Activated T-cell treated with anti-CD3 and anti-CD28 coated beads, Interleukin-2, amount 50 U/mL, for 72 hours (primary cell): Measurements from ENCODE around the gene CHMP2B. TPM values are rescaled to one million over a fixed set of nuclear protein-coding genes. Genes with fewer than 3 reads are reported as not detected.
"Not testable (repeated sequence)": the region's sequence is repeated elsewhere in the genome, so short reads cannot be mapped to it uniquely, and the experiment has no call there.

ENCODE experiments used
- ATAC-seq, 2 donors: fragments of 150-1000 bp; cut with Tn5 transposase; replicated peaks in 1 of 2; 2 replicates each; pipeline ENCODE4 v1.10.0; 2021; ENCODE audit warnings: moderate library complexity in 2 of 2, mild to moderate bottlenecking in 1 of 2
- DNase-seq, 2 donors: peaks; one replicate each; pipeline ENCODE4 v3.0.0; 2021 to 2022; ENCODE audit warnings: mixed read lengths in 1 of 2
- H3K27ac Mint-ChIP-seq: one replicate; pipeline ENCODE4 v1.8.0; 2022; ENCODE audit warnings: mild to moderate bottlenecking, moderate library complexity, mixed read lengths
- H3K27me3 Mint-ChIP-seq: one replicate; pipeline ENCODE4 v1.8.0; 2022; ENCODE audit warnings: low read depth, mixed read lengths
- H3K36me3 Mint-ChIP-seq, 2 donors: one replicate each; pipeline ENCODE4 v1.8.0; 2022; ENCODE audit warnings: mixed read lengths in 2 of 2, mild to moderate bottlenecking in 1 of 2; ENCODE audit not compliant: insufficient read depth in 2 of 2
- H3K4me1 Mint-ChIP-seq: one replicate; pipeline ENCODE4 v1.8.0; 2022; ENCODE audit warnings: low read depth, mixed read lengths
- H3K4me3 Mint-ChIP-seq, 2 donors: one replicate each; pipeline ENCODE4 v1.8.0; 2022; ENCODE audit warnings: mild to moderate bottlenecking in 2 of 2, mixed read lengths in 2 of 2, moderate library complexity in 2 of 2
- H3K9me3 Mint-ChIP-seq, 2 donors: one replicate each; pipeline ENCODE4 v1.8.0; 2022; ENCODE audit warnings: mixed read lengths in 2 of 2
- total RNA-seq, 2 donors: library from RNA; stranded (reverse); gene quantifications; one replicate each; pipeline ENCODE4 v1.2.3, GENCODE V29; 2022

The CHMP2B gene
- total RNA-seq, 2 donors from 2014 or later, result 22.5 to 25.4 TPM

DNA sequence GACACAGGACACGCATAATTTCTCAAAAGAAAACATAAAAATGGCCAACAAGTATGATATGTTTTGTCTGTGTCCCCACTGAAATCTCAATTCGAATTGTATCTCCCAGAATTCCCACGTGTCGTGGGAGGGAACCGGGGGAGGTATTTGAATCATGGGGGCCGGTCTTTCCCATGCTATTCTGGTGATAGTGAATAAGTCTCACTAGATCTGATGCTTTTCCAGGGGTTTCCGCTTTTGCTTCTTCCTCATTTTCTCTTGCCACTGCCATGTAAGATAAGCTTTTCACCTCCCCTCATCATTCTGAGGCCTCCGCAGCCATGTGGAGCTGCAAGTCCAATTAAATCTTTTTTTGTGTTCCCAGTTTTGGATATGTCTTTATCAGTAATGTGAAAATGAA is 61.3 kb downstream of the CHMP2B start:
- Mint-ChIP-seq H3K36me3 (no peaks in the 10 kb centered on the region), H3K4me1 (peaks cover 11% of the 10 kb centered on the region)

DNA sequence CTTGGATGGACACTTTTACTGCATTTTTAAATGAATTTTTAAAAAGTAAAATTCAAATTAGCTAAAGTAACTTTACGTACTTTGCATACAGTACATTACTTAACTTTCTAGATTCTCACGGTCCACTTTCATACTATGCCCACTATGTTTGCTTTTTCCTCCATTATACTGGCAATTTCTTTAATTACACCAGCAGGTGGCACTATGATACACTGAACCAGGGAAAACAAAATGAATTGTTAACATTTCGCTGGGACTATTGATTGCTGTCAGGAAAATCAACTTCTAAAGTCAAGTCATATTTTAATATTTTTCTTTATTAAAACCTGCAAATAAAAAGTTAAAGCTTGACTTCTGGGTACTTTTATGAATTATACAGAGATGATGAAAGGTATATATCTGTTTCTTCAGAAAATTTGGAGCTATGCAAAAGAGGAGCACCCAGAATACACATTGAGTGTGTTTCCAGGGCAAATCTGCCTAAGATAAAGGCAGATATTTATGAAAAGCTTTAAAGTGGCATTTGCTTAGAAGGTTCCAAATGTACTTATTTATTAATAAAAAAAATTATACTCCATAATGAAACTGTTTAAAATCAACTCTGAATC is 71.1 kb downstream of the CHMP2B start:
- Mint-ChIP-seq H3K27me3 (peaks cover 7% of the 10 kb centered on the region), H3K9me3 (no peaks in the 10 kb centered on the region)
- DNase-seq, result no peak

More for the DNA sequence above, 61.3 kb downstream of the CHMP2B start:
- no peak for ATAC-seq
- Mint-ChIP-seq H3K27me3 (no peaks in the 10 kb centered on the region), H3K27ac (no peak overlapping the region), H3K4me3 (no peak overlapping the region), H3K9me3 (no peaks in the 10 kb centered on the region)
- no peak for DNase-seq

DNA sequence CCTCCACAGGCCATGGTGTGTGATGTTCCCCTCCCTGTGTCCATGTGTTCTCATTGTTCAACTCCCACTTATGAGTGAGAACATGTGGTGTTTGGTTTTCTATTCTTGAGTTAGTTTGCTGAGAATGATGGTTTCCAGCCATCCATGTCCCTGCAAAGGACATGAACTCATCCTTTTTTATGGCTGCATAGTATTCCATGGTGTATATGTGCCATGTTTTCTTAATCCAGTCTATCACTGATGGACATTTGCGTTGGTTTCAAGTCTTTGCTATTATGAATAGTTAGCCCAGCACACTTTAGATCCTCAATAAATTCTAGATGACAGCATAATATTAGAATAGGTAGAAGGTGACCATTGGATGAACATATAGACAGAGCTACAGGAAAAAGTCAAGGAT is 77.9 kb downstream of the CHMP2B start:
- not testable (repeated sequence) for H3K4me1 Mint-ChIP-seq, H3K4me3 Mint-ChIP-seq, H3K36me3 Mint-ChIP-seq, DNase-seq, H3K27me3 Mint-ChIP-seq, ATAC-seq, H3K27ac Mint-ChIP-seq, H3K9me3 Mint-ChIP-seq

More for the DNA sequence above, 71.1 kb downstream of the CHMP2B start:
- Mint-ChIP-seq H3K36me3 (no peaks in the 10 kb centered on the region), H3K4me3 (no peak overlapping the region), H3K27ac (no peak overlapping the region), H3K4me1 (no peaks in the 10 kb centered on the region)
- ATAC-seq, result peak; percentile 33 to 39

Other genes with a start within 250 kb of the CHMP2B start
- gene VGLL3, start 236.2 kb upstream of the CHMP2B start, total RNA-seq, result not detected
- not detected for gene POU1F1, start 49.3 kb downstream of the CHMP2B start, total RNA-seq